Measurements from ENCODE around the gene APOBEC3A.

APOBEC3A gene

GRCh38 chr22:38965614-38966379 lies 8.4 kb downstream of the APOBEC3A start:
- TF ChIP-seq CTCF (IDR thresholded peaks at IDR 0.05; ENCODE audit: borderline replicate concordance, insufficient read depth, low read depth, low read length): no peak
- H3K4me3 ChIP-seq (ENCODE audit: low read depth, low read length): no peak overlapping the region

GRCh38 chr22:38966380-38966702 lies 8.9 kb downstream of the APOBEC3A start:
- no peak for TF ChIP-seq CTCF (IDR thresholded peaks at IDR 0.05; ENCODE audit: borderline replicate concordance, insufficient read depth, low read depth, low read length)
- no peak overlapping the region for H3K4me3 ChIP-seq (ENCODE audit: low read depth, low read length)

GRCh38 chr22:38966942-38967341 lies 9.5 kb downstream of the APOBEC3A start:
- no peak for TF ChIP-seq CTCF (IDR thresholded peaks at IDR 0.05; ENCODE audit: borderline replicate concordance, insufficient read depth, low read depth, low read length)

GRCh38 chr22:38967451-38968450 lies 10.3 kb downstream of the APOBEC3A start:
- no peak overlapping the region for H3K4me3 ChIP-seq (ENCODE audit: low read depth, low read length)
- TF ChIP-seq CTCF (IDR thresholded peaks at IDR 0.05; ENCODE audit: borderline replicate concordance, insufficient read depth, low read depth, low read length): no peak

More at GRCh38 chr22:38966942-38967341, 9.5 kb downstream of the APOBEC3A start:
- no peak overlapping the region for H3K4me3 ChIP-seq (ENCODE audit: low read depth, low read length)

- H3K4me3 ChIP-seq (ENCODE audit: low read depth, low read length): no peak overlapping the region
- no peak for TF ChIP-seq CTCF (IDR thresholded peaks at IDR 0.05; ENCODE audit: borderline replicate concordance, insufficient read depth, low read depth, low read length)
Measured at GRCh38 chr22:38968801-38969200, 11.4 kb downstream of the APOBEC3A start.

GRCh38 chr22:38970551-38970950 lies 13.1 kb downstream of the APOBEC3A start:
- no peak overlapping the region for H3K4me3 ChIP-seq (ENCODE audit: low read depth, low read length)
- TF ChIP-seq CTCF (IDR thresholded peaks at IDR 0.05; ENCODE audit: borderline replicate concordance, insufficient read depth, low read depth, low read length): no peak

Data from GM12875 (cell line).